GM19239 (cell line): ENCODE measurements around the gene CRACR2A.

Source experiments
- DNase-seq: peaks from one replicate; pipeline ENCODE4 v3.0.0; 2011; ENCODE audit warnings: low spot score; ENCODE audit not compliant: insufficient read length
- FAIRE-seq: peaks from 2 replicates; lab custom pipeline; 2011; peaks lifted over from hg19 to GRCh38; lab: Jason Lieb, UNC

The CRACR2A gene

DNA sequence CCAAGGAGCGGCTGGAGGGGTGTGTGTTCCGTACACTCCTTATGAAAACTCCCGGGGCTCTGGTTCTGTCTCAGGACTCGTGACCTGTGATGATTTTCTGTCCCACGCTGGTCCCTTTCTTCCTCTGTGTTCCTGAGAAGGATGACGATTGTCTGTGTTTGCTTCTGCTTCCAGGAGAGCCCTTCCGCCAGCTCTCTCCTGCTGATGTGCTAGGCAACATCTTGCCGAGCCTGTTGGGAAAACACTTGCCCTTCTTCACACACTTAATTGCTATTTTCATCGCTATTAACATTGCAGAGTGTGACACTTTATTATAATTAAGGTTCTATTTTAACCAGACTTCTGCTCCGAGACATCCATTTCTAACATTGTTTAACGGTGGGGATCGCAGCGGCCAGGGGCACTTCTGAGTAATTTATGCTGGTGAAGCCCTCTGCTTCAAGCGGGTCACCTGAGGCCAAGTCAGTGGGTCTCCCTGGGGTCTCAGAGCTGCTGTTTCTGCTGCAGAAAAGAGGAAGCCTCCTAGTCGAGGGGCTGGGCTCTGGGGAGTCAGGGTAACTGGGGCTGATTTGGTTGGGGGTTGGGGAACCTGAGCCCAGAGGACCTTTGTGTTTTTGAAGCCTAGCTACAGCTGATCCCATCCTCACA lies 173.3 kb downstream of the CRACR2A start:
- FAIRE-seq (no peak), DNase-seq (no peak)

DNA sequence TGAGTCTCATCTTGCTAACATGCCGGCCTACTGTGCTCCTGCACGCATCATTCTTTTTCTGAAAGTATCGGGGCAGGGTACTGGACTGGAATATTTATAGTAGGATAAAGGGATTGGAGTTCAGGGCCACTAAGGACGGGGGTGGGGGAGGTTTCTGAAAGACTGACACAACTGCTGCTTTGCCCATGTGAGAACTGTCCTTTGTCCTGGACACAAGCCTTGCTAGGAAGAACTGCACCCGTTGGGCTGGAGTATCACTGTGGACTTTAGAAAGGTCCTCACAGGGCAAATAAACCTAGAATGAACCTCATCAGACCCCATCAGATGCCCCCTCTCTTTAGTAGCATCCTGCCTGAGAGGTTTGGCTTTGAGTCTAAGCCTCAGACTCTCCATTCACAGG lies 174.4 kb downstream of the CRACR2A start:
- DNase-seq (no peak), FAIRE-seq (no peak)

DNA sequence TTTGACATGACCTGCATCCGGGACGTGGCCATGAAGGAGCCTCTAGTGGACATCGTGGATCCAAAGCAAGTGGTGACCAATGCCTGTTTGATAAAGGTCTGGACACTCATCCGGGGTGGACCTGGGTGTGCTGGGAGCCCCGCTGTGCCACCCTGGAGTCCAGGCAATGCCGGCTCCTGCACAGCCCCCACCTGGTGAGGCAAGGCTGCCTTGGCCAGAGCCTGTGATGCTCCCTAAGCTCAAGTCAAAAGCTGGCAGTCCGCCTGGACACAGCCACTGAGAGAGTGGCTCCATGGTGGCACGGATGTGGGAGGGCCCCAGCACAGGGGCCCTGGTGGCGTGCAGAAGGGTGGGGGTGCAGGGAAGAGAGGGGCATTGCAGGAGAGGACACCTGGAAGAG lies 176.0 kb downstream of the CRACR2A start:
- FAIRE-seq = no peak
- DNase-seq = no peak

GRCh38 chr12:3574986-3575385 lies 177.9 kb downstream of the CRACR2A start:
- no peak for FAIRE-seq
- DNase-seq = no peak

DNA sequence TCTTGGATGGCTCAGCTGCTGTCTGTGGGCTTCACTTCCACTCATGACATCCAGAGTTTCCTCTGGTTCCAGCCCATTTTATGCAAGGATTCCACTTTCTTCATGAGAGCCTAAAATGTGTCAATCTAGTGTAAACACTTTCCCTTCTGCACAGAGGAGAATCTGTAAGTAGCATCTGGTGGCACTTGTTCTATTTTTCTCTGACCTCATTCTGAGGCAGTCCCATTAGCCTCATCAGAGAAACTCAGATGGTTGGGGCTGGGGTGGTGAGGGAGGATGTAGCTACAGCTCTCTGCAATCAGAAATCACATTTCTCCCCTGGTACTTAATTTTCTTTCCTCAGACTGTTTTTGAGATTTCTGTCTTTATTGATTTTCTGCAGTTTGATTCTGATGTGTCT lies 180.3 kb downstream of the CRACR2A start:
- no peak for FAIRE-seq
- DNase-seq = no peak

GRCh38 chr12:3571724-3572123 lies 181.2 kb downstream of the CRACR2A start:
- DNase-seq = no peak
- FAIRE-seq = no peak

DNA sequence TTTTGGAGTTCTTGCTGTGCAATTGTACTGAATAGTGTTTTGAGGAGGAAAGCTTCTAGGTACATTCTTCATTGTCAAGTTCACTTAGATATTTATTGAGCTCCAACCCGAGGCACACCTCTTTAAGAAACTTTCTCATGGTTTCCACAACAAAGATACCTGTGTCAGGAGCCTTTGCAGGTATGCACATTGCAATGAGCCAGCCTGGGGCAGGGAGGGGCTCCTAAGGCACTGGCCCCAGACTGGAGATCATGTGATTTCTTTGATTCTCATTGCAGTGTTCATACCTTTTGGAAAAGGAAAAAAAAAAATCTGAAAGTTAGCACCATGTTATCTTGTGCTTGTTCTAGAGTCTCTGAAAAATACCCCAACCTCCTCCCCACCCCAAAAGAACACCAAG lies 181.6 kb downstream of the CRACR2A start:
- DNase-seq = no peak
- no peak for FAIRE-seq

DNA sequence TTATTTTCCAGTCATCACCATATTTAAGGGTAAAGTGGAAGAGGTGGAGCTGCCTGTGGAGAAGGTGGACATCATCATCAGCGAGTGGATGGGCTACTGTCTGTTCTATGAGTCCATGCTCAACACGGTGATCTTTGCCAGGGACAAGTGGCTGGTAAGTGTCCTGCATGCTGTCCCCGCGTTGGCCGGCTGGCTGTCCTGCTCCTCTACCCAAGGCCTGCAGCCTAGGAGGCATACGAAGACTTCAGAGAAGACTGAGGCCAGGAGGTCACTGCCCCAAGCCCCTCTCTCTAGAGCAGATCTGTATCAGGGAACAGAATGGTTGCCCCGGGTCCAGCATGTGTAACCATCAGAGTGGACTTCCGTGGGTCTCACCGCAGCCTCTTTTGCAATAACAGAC lies 184.2 kb downstream of the CRACR2A start:
- FAIRE-seq (no peak), DNase-seq (no peak)

DNA sequence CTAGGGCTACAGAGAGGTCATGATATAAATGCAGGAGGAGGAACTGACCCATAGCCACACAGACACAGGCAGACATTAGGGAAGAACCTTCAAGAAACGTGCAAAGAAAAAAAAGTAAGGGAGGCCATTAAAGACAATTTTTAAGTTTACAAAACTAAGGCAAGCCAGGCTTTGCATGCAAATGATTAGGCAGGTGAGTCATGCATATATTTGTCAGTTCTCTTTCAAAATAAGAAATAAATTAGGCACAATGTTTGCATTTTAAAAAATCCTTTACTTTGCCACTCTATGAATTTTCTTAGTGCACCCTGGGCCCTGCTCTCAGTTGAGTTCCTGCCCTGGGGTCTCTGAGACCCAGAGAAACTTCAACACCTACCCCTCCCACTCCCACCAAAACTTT lies 186.9 kb downstream of the CRACR2A start:
- FAIRE-seq = no peak
- DNase-seq = no peak
